ENCODE results near the gene WWTR1. TPM values are rescaled to one million over a fixed set of nuclear protein-coding genes. Genes with fewer than 3 reads are reported as not detected.

The WWTR1 gene
- total and polyA plus RNA-seq, 5 donors from 2014 or later = 0.33 to 2.0 (median 1.6) TPM

- ATAC-seq (ENCODE audit: low read depth in 2 of 2) = no peak
- peaks cover 20% of the 10 kb centered on the region for H3K27me3 Mint-ChIP-seq
- DNase-seq = no peak
- Histone ChIP-seq H3K27me3 (ENCODE audit: control insufficient read depth, insufficient read depth, low read length) (no peaks in the 10 kb centered on the region), H3K36me3 (ENCODE audit: control insufficient read depth, insufficient read depth, low read length) (no peaks in the 10 kb centered on the region), H3K27ac (ENCODE audit: insufficient read depth, low read length, poor library complexity, severe bottlenecking) (no peak overlapping the region), H3K4me1 (ENCODE audit: control insufficient read depth, insufficient read depth, low read length, poor library complexity, severe bottlenecking) (no peaks in the 10 kb centered on the region), H3K4me3 (ENCODE audit: low read depth, low read length) (no peak overlapping the region), H3K9me3 (ENCODE audit: control insufficient read depth in 2 of 2, low read length in 2 of 2) (no peaks in the 10 kb centered on the region)
- no peaks in the 10 kb centered on the region for H3K9me3 Mint-ChIP-seq
- H3K36me3 Mint-ChIP-seq = no peaks in the 10 kb centered on the region
- no peak overlapping the region for H3K27ac Mint-ChIP-seq
- no peak overlapping the region for H3K4me3 Mint-ChIP-seq
- no peaks in the 10 kb centered on the region for H3K4me1 Mint-ChIP-seq
These were observed 103.0 kb downstream of the WWTR1 start for GRCh38 chr3:149554826-149555225.

GRCh38 chr3:149553781-149554451 is 103.9 kb downstream of the WWTR1 start:
- Histone ChIP-seq H3K27me3 (ENCODE audit: control insufficient read depth, insufficient read depth, low read length) (no peaks in the 10 kb centered on the region), H3K4me3 (ENCODE audit: low read depth, low read length) (no peak overlapping the region), H3K9me3 (ENCODE audit: control insufficient read depth in 2 of 2, low read length in 2 of 2) (no peaks in the 10 kb centered on the region), H3K27ac (ENCODE audit: insufficient read depth, low read length, poor library complexity, severe bottlenecking) (no peak overlapping the region), H3K4me1 (ENCODE audit: control insufficient read depth, insufficient read depth, low read length, poor library complexity, severe bottlenecking) (no peaks in the 10 kb centered on the region), H3K36me3 (ENCODE audit: control insufficient read depth, insufficient read depth, low read length) (no peaks in the 10 kb centered on the region)
- ATAC-seq (ENCODE audit: low read depth in 2 of 2) (no peak), DNase-seq (no peak)
- no peaks in the 10 kb centered on the region for H3K36me3 Mint-ChIP-seq
- no peak overlapping the region for H3K27ac Mint-ChIP-seq
- no peak overlapping the region for H3K4me3 Mint-ChIP-seq
- no peaks in the 10 kb centered on the region for H3K9me3 Mint-ChIP-seq
- no peaks in the 10 kb centered on the region for H3K4me1 Mint-ChIP-seq
- peaks cover 20% of the 10 kb centered on the region for H3K27me3 Mint-ChIP-seq

GRCh38 chr3:149552700-149553099 is 105.1 kb downstream of the WWTR1 start:
- peaks cover 20% of the 10 kb centered on the region for H3K27me3 Mint-ChIP-seq
- H3K27ac Mint-ChIP-seq = no peak overlapping the region
- H3K9me3 Mint-ChIP-seq = no peaks in the 10 kb centered on the region
- H3K4me3 Mint-ChIP-seq = no peak overlapping the region
- Histone ChIP-seq H3K27me3 (ENCODE audit: control insufficient read depth, insufficient read depth, low read length) (no peaks in the 10 kb centered on the region), H3K27ac (ENCODE audit: insufficient read depth, low read length, poor library complexity, severe bottlenecking) (no peak overlapping the region), H3K4me3 (ENCODE audit: low read depth, low read length) (no peak overlapping the region), H3K4me1 (ENCODE audit: control insufficient read depth, insufficient read depth, low read length, poor library complexity, severe bottlenecking) (no peaks in the 10 kb centered on the region), H3K9me3 (ENCODE audit: control insufficient read depth in 2 of 2, low read length in 2 of 2) (no peaks in the 10 kb centered on the region), H3K36me3 (ENCODE audit: control insufficient read depth, insufficient read depth, low read length) (no peaks in the 10 kb centered on the region)
- H3K36me3 Mint-ChIP-seq = no peaks in the 10 kb centered on the region
- no peaks in the 10 kb centered on the region for H3K4me1 Mint-ChIP-seq
- ATAC-seq (ENCODE audit: low read depth in 2 of 2) = no peak
- no peak for DNase-seq

- Histone ChIP-seq H3K4me1 (ENCODE audit: control insufficient read depth, insufficient read depth, low read length, poor library complexity, severe bottlenecking) (no peaks in the 10 kb centered on the region), H3K4me3 (ENCODE audit: low read depth, low read length) (no peak overlapping the region), H3K27me3 (ENCODE audit: control insufficient read depth, insufficient read depth, low read length) (no peaks in the 10 kb centered on the region), H3K27ac (ENCODE audit: insufficient read depth, low read length, poor library complexity, severe bottlenecking) (no peak overlapping the region), H3K9me3 (ENCODE audit: control insufficient read depth in 2 of 2, low read length in 2 of 2) (no peaks in the 10 kb centered on the region), H3K36me3 (ENCODE audit: control insufficient read depth, insufficient read depth, low read length) (no peaks in the 10 kb centered on the region)
- Mint-ChIP-seq H3K36me3 (no peaks in the 10 kb centered on the region), H3K27me3 (peaks cover 20% of the 10 kb centered on the region), H3K27ac (no peak overlapping the region), H3K9me3 (peaks cover 0 to 1% (median 0%) of the 10 kb centered on the region in 7 donors), H3K4me1 (no peaks in the 10 kb centered on the region), H3K4me3 (no peak overlapping the region)
- no peak for ATAC-seq (ENCODE audit: low read depth in 2 of 2)
- DNase-seq = no peak
These were observed 106.3 kb downstream of the WWTR1 start for GRCh38 chr3:149551500-149551899.

GRCh38 chr3:149548669-149549065 is 109.2 kb downstream of the WWTR1 start:
- no peaks in the 10 kb centered on the region for H3K9me3 ChIP-seq (ENCODE audit: control insufficient read depth in 2 of 2, low read length in 2 of 2)
- DNase-seq = no peak
- no peaks in the 10 kb centered on the region for H3K27me3 Mint-ChIP-seq
- no peak overlapping the region for H3K27ac Mint-ChIP-seq
- H3K4me1 ChIP-seq (ENCODE audit: control insufficient read depth, insufficient read depth, low read length, poor library complexity, severe bottlenecking) = no peaks in the 10 kb centered on the region
- no peaks in the 10 kb centered on the region for H3K4me1 Mint-ChIP-seq
- H3K4me3 Mint-ChIP-seq = no peak overlapping the region
- no peaks in the 10 kb centered on the region for H3K36me3 ChIP-seq (ENCODE audit: control insufficient read depth, insufficient read depth, low read length)
- no peaks in the 10 kb centered on the region for H3K36me3 Mint-ChIP-seq
- H3K27ac ChIP-seq (ENCODE audit: insufficient read depth, low read length, poor library complexity, severe bottlenecking) = no peak overlapping the region
- H3K4me3 ChIP-seq (ENCODE audit: low read depth, low read length) = no peak overlapping the region
- no peak for ATAC-seq (ENCODE audit: low read depth in 2 of 2)
- H3K9me3 Mint-ChIP-seq = peaks cover 0 to 1% (median 0%) of the 10 kb centered on the region in 7 donors
- H3K27me3 ChIP-seq (ENCODE audit: control insufficient read depth, insufficient read depth, low read length) = no peaks in the 10 kb centered on the region

- DNase-seq = no peak
- H3K27me3 ChIP-seq (ENCODE audit: control insufficient read depth, insufficient read depth, low read length) = no peaks in the 10 kb centered on the region
- Mint-ChIP-seq H3K36me3 (no peaks in the 10 kb centered on the region), H3K4me1 (no peaks in the 10 kb centered on the region), H3K27me3 (no peaks in the 10 kb centered on the region), H3K4me3 (no peak overlapping the region), H3K27ac (no peak overlapping the region), H3K9me3 (peaks cover 0 to 1% (median 0%) of the 10 kb centered on the region in 7 donors)
- H3K9me3 ChIP-seq (ENCODE audit: control insufficient read depth in 2 of 2, low read length in 2 of 2) = no peaks in the 10 kb centered on the region
- H3K4me1 ChIP-seq (ENCODE audit: control insufficient read depth, insufficient read depth, low read length, poor library complexity, severe bottlenecking) = no peaks in the 10 kb centered on the region
- ATAC-seq (ENCODE audit: low read depth in 2 of 2) = no peak
- H3K36me3 ChIP-seq (ENCODE audit: control insufficient read depth, insufficient read depth, low read length) = no peaks in the 10 kb centered on the region
- H3K27ac ChIP-seq (ENCODE audit: insufficient read depth, low read length, poor library complexity, severe bottlenecking) = no peak overlapping the region
- H3K4me3 ChIP-seq (ENCODE audit: low read depth, low read length) = no peak overlapping the region
These were observed 109.7 kb downstream of the WWTR1 start for GRCh38 chr3:149547954-149548668.

- H3K36me3 ChIP-seq (ENCODE audit: control insufficient read depth, insufficient read depth, low read length) = no peaks in the 10 kb centered on the region
- Mint-ChIP-seq H3K4me1 (no peaks in the 10 kb centered on the region), H3K36me3 (no peaks in the 10 kb centered on the region), H3K4me3 (no peak overlapping the region), H3K27me3 (no peaks in the 10 kb centered on the region), H3K27ac (no peak overlapping the region), H3K9me3 (peaks cover 0 to 1% (median 0%) of the 10 kb centered on the region in 7 donors)
- DNase-seq = no peak
- no peak for ATAC-seq (ENCODE audit: low read depth in 2 of 2)
- no peak overlapping the region for H3K27ac ChIP-seq (ENCODE audit: insufficient read depth, low read length, poor library complexity, severe bottlenecking)
- H3K4me3 ChIP-seq (ENCODE audit: low read depth, low read length) = no peak overlapping the region
- H3K4me1 ChIP-seq (ENCODE audit: control insufficient read depth, insufficient read depth, low read length, poor library complexity, severe bottlenecking) = no peaks in the 10 kb centered on the region
- no peaks in the 10 kb centered on the region for H3K27me3 ChIP-seq (ENCODE audit: control insufficient read depth, insufficient read depth, low read length)
- H3K9me3 ChIP-seq (ENCODE audit: control insufficient read depth in 2 of 2, low read length in 2 of 2) = no peaks in the 10 kb centered on the region
These were observed 110.4 kb downstream of the WWTR1 start for GRCh38 chr3:149547413-149547812.

GRCh38 chr3:149545049-149545448 is 112.8 kb downstream of the WWTR1 start:
- Histone ChIP-seq H3K4me3 (ENCODE audit: low read depth, low read length) (no peak overlapping the region), H3K4me1 (ENCODE audit: control insufficient read depth, insufficient read depth, low read length, poor library complexity, severe bottlenecking) (no peaks in the 10 kb centered on the region), H3K27me3 (ENCODE audit: control insufficient read depth, insufficient read depth, low read length) (no peaks in the 10 kb centered on the region), H3K9me3 (ENCODE audit: control insufficient read depth in 2 of 2, low read length in 2 of 2) (no peaks in the 10 kb centered on the region), H3K36me3 (ENCODE audit: control insufficient read depth, insufficient read depth, low read length) (no peaks in the 10 kb centered on the region), H3K27ac (ENCODE audit: insufficient read depth, low read length, poor library complexity, severe bottlenecking) (no peak overlapping the region)
- DNase-seq (no peak), ATAC-seq (ENCODE audit: low read depth in 2 of 2) (no peak)
- no peak overlapping the region for H3K27ac Mint-ChIP-seq
- peaks cover 4% of the 10 kb centered on the region for H3K27me3 Mint-ChIP-seq
- H3K4me3 Mint-ChIP-seq = no peak overlapping the region
- H3K4me1 Mint-ChIP-seq = no peaks in the 10 kb centered on the region
- H3K36me3 Mint-ChIP-seq = no peaks in the 10 kb centered on the region
- peaks cover 0 to 1% (median 0%) of the 10 kb centered on the region in 7 donors for H3K9me3 Mint-ChIP-seq

Measured in CD4-positive, CD25-positive, alpha-beta regulatory T cell (primary cell).